HG02981 (cell line): ENCODE data around the gene PALD1.
"Not testable (repeated sequence)": the region's sequence is repeated elsewhere in the genome, so short reads cannot be mapped to it uniquely, and the experiment has no call there.

Experiments used
- ATAC-seq: cut with Tn5 transposase; IDR thresholded peaks from one replicate; pipeline ENCODE4 v1.9.1; 2021; ENCODE audit warnings: mild to moderate bottlenecking, moderate library complexity; ENCODE audit not compliant: unreplicated experiment

The PALD1 gene

DNA sequence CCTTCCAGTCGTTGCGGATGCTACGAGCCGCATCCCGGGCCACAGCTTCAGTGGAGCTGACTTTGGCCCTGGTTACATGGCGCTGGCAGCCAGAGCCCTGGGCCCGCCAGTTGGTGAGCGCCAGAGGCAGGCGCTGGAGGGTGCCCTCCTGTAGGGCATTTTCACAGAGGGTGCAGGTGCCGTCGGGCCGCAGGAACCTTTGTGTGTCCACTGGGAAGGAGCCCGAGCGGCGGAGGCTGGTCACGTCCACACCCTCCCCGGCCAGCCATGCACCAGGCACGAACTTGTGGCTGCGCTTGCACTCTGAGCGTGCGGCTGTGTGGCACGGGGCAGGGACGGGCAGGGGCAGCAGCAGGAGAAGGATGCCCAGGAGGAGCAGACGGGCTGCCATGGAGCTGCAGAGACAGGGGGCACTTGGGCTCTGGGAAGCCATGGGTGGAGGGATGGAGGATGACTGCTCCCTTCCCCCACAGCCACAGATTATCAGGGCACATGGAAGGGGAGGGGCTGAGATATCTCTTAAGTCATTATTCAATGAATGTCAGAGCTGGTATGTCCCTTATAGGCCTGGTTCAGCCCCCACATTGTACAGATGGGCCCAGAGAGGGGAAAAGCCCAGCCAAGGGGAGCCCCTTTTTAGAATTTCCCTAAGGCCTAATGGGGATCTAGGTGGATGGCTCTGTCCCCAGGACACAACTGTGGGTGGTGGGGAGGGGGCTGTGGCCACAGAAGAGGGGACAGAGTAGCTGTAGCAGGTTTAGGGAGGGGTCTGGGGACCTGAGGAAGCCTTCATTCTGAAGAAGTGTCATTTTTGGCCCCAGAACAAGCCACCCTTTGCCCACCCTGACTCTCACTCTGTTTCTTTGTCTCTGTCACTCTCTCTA is 122.2 kb downstream of the PALD1 start:
- ATAC-seq = no peak

DNA sequence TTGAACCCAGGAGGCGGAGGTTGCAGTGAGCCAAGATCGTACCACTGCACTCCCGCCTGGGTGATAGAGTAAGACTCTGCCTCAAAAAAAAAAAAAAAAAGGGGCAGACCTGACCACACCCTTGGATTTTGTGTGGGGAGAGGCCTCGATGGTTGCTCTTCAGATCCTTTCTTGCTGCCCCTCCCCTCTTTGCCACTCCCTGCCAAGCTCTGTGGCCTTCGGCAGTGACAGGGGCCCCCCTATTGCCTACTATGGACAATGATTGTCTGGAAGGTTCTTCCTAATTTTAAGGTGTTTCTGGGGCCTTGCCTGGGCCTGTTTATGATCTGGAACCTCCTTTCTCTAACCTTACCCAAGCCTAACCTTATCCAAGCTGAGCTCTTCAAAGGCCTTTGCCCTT is 123.2 kb downstream of the PALD1 start:
- no peak for ATAC-seq

DNA sequence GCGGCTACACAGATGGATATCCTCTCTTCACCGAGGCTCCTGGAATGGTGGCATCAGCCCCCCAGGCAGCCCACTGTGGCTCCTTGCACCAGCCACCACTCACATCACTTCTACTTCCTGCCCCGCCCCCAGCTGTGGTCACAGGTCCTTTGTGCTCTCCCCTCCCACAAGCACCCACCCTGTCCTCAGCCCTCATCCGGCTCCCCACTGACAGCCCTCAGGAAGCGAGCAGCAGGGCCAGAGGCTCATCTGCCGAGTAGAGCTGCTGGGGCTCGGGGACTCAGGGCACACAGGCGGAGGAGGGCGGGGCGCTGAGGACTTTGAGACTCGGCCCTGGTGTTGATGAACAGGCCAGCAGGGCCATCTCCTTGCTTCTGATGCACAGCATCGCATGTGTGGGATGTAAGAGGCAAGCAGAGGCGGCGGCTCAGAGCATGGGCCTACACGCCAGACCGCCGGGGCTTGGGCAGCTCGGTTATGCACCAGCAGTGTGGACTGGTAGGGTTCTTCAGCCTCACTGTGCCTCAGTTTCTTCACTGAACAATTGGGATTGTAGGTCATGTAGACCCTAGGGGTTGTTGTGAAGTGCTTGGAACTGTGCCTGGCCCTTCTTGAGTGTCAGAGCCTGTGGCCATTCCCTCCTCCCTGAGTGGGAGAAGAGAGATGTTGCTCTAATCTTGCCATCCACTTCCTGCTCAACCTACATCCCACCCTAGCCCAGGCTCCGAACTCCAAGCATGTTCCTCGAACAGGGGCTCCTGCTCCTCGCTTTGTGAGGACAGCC is 124.3 kb downstream of the PALD1 start, which contains the start of gene PRF1:
TSS of gene PRF1 (minus strand) at position 77 of the 784 bp plus-strand sequence. CDS start 1,839 bp downstream, outside the sequence.
- ATAC-seq = no peak

DNA sequence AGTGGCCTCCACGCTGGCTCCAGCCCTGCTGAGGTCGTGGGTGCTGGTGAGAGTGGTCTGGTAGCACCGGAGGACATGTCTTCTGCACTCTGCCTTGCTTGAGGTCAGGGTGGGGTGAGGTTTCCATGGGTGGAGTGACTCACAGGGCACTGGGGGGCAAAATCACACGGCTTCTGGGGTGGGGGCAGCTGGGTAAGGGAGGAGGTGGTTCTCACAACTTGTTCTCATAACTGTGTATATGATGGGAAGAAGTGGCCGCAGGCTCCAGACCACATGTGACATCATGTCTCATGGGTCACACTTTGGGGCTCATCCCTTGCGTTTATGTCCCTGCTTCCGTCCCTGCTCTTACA is 124.9 kb downstream of the PALD1 start:
- ATAC-seq = no peak

DNA sequence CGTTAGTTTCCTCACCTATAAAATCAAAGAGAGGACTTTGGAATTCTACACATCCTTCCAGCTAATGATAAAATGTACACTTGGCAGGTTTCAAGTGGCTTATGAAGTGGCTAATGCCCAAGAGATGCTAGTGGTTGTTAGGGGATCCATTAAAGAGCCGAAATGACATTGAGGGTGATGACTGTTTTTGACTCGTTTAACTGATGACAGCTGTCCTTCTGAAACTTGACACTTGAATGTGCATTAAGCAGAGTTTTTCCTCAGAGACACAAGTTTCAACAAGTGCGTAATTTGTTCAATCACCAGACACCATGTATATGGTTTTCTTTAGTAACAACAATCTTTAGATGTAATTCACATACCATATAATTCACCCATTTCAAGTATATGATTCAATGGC is 125.5 kb downstream of the PALD1 start:
- ATAC-seq = no peak

DNA sequence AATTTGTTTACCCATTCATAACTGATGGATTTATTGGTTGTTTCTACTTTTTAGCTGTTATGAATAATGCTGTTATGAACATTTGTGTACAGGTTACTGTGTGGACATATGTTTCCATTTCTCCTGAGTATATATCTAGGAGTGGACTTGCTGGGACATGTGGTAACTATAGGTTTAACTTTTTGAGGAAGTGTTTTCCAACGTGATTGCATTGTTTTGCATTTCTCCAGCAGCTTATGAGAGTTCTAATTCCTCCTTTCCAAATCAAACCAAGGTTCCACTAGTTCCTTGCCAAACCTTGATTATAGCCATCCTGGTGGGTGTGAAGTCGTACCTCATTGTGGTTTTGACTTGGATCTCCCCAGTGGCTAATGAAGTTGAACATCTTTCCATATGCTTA is 126.6 kb downstream of the PALD1 start:
- no peak for ATAC-seq

DNA sequence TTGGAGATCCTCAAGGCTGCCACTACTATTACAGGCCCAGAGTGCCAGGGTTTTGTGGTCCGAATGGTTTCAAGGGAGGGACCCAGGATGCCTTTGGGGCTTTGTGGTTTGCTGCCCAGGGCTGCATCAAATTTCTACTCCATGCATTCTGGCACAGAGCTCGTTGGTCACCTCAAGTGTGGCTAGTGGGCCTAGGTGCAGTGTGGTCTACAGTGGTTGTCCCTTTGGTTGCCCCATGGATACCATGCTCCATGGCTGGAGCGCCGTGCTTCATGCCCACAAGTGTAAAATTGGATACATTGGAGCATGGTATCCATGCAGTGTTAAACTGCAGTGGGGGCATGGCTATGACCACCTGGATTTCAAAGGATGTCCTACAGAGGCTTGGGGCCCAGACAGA is 129.4 kb downstream of the PALD1 start:
- ATAC-seq = no peak

DNA sequence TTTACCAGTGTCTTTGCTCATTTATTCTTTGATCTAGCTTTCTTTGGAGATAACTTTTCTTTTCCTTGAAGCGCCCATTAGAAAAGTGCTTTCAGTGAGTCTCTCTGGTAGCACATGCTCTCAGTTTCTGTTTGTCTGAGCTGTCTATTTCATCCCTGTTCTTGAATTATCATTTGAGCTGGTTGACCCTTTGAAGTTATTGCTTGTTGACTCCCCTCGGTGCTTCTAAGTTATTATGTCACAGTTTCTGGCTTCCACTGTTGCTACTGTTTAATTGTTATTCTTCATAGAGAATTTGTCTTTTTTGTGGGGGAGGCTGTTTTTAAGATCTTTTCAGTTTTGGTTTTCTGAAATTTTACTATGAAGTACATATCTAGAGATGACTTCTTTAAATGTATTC is 135.4 kb downstream of the PALD1 start:
- ATAC-seq = no peak

DNA sequence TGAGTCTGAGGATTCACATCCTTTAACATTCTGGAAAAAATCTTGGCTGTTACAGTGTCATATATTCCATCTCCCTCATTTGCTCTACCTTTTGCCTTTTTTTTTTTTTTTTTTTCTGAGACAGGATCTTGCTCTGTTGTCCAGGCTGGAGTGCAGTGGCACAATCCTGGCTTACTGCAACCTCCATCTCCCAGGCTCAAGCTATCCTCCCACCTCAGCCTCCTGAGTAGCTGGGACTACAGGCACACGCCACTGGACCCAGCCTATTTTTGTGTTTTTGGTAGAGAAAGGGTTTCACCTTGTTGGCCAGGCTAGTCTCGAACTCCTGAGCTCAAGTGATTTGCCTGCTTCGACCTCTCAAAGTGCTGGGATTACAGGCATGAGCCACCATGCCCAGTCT is 135.8 kb downstream of the PALD1 start:
- ATAC-seq = not testable (repeated sequence)

DNA sequence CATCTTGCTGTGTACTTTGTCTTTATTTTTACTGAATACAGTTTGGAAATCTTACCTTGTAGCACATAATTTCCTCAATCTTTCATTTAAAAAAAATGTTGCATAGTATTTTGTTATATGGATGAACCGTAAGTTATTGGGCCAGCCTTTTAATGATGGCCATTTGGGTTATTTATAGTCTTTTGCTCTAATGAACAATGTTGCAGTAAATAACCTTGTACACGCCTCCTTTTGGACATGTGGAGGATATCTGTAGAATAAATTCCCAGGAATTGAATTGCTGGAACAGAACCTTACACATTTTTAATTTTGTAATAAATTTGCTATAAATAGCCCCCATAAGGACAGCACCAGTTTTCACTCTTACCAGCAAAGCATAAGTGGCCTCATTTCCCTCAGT is 136.6 kb downstream of the PALD1 start:
- no peak for ATAC-seq

DNA sequence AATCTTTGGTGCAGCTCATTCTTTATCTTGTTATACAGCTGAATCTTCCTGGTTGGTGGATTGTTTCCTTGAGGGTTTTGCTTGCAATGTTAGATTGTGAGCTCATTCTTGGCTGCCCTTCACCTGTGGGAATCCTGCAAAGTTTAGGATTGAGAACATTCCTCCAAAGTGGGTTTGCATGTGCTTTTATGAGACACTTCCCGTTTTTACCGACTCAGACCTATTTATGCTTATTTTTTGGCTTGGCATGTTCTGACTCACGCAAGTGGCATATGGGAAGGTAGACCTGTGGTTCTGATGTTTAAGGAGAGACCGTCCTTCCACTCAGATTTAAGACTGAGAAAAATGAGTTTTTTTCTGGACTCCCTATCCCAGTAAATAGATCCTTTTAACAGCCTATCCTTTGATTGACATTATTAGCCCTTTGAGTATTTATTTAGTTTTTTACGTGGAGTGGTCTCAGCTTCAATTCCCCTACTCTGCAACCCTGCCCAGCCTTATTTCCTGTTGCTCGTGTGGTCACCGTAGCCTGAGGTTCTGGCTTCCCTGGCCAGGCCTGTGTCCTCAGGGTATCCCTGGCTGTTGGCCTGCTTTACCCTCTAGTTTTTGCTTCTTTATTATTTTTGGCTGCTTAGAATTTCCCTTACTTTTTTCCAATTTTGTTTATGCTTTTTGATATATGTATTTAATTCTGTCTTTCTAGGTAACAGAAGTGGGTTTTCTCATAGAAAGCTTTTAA is 137.4 kb downstream of the PALD1 start:
- ATAC-seq = no peak

DNA sequence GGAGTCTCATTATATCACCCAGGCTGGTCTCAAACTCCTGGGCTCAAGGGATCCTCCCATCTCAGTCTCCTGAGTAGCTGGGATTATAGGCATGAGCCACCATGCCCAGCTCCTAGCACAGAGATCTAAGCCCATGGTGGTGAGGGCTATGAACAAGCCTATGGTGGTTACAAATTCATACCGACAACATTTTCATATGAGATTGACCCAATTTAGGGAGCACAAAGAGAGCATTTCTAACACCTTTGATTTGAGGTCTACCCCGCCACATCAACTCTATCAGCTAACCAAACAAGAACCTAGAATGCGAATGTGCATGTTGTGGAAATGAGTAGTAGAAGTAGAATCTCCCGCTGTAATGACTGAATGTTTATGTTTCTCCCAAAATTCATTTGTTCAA is 138.2 kb downstream of the PALD1 start:
- ATAC-seq = no peak
